ENCODE data around the gene TGFA.

Gene TGFA

GRCh38 chr2:70461414-70461813 is 92.2 kb downstream of the TGFA start:
- no peaks in the 10 kb centered on the region for H3K36me3 ChIP-seq (replicated peaks in 1 of 2; ENCODE audit: control insufficient read depth in 2 of 2, insufficient read depth in 2 of 2, low read length in 2 of 2)
- H2AK5ac ChIP-seq (ENCODE audit: low read depth, low read length) = no peak overlapping the region
- no peak overlapping the region for H3K23ac ChIP-seq (ENCODE audit: low read depth, low read length, poor library complexity)
- no peaks in the 10 kb centered on the region for H3K9me3 ChIP-seq (replicated peaks in 1 of 2; ENCODE audit: control insufficient read depth in 2 of 2, insufficient read depth in 1 of 2, low read depth in 1 of 2, low read length in 2 of 2)
- WGBS, 2 donors (ENCODE audit: extremely low coverage in 2 of 2, insufficient read length in 2 of 2, insufficient replicate concordance in 1 of 2) = no CpG with 5 or more reads among the region's 4 CpGs
- no peak overlapping the region for H3K27ac ChIP-seq (replicated peaks; ENCODE audit: low read length)
- peaks cover 0 to 5% of the 10 kb centered on the region in 2 donors for H3K4me1 ChIP-seq (ENCODE audit: control insufficient read depth in 2 of 2, insufficient read depth in 1 of 2, low read depth in 1 of 2, low read length in 2 of 2)
- peaks cover 0 to 30% (median 0%) of the 10 kb centered on the region in 3 experiments for H3K27me3 ChIP-seq (ENCODE audit: control insufficient read depth in 3 of 3, insufficient read depth in 3 of 3, low read depth in 1 of 3, low read length in 3 of 3)
- H3K18ac ChIP-seq (ENCODE audit: low read length) = no peak overlapping the region
- no peak overlapping the region for H2BK120ac ChIP-seq (ENCODE audit: low read depth, low read length)
- no peak overlapping the region for H2AFZ ChIP-seq (ENCODE audit: low read length)
- H3K4me2 ChIP-seq (ENCODE audit: insufficient read depth, low read length, poor library complexity, severe bottlenecking) = no peak overlapping the region
- no peaks in the 10 kb centered on the region for H3K79me1 ChIP-seq (ENCODE audit: low read depth, low read length)
- H2BK5ac ChIP-seq (ENCODE audit: low read length) = no peak overlapping the region
- no peak overlapping the region for H2BK15ac ChIP-seq (ENCODE audit: low read length)
- DNase-seq (ENCODE audit: low spot score) = no peak
- no peak overlapping the region for H4K8ac ChIP-seq (ENCODE audit: low read depth, low read length)
- no peak overlapping the region for H3K4me3 ChIP-seq (ENCODE audit: low read length in 2 of 2)
- H3K4ac ChIP-seq (ENCODE audit: low read length) = no peak overlapping the region
- no peak overlapping the region for H3K14ac ChIP-seq (ENCODE audit: low read length)
- H4K91ac ChIP-seq (ENCODE audit: low read depth, low read length, poor library complexity) = no peak overlapping the region
- no peak overlapping the region for H3K9ac ChIP-seq (ENCODE audit: low read depth, low read length, poor library complexity)
- H2BK12ac ChIP-seq (ENCODE audit: low read length) = no peak overlapping the region

GRCh38 chr2:70460333-70460732 is 93.3 kb downstream of the TGFA start:
- Histone ChIP-seq H3K18ac (ENCODE audit: low read length) (no peak overlapping the region), H3K23ac (ENCODE audit: low read depth, low read length, poor library complexity) (no peak overlapping the region), H3K79me1 (ENCODE audit: low read depth, low read length) (no peaks in the 10 kb centered on the region), H3K36me3 (replicated peaks in 1 of 2; ENCODE audit: control insufficient read depth in 2 of 2, insufficient read depth in 2 of 2, low read length in 2 of 2) (no peaks in the 10 kb centered on the region), H3K27me3 (ENCODE audit: control insufficient read depth in 3 of 3, insufficient read depth in 3 of 3, low read depth in 1 of 3, low read length in 3 of 3) (peaks cover 0 to 30% (median 0%) of the 10 kb centered on the region in 3 experiments), H3K4me3 (ENCODE audit: low read length in 2 of 2) (no peak overlapping the region), H2BK120ac (ENCODE audit: low read depth, low read length) (no peak overlapping the region), H2AFZ (ENCODE audit: low read length) (no peak overlapping the region), H2BK15ac (ENCODE audit: low read length) (no peak overlapping the region), H3K4me1 (ENCODE audit: control insufficient read depth in 2 of 2, insufficient read depth in 1 of 2, low read depth in 1 of 2, low read length in 2 of 2) (peaks cover 0 to 5% of the 10 kb centered on the region in 2 donors), H3K9me3 (replicated peaks in 1 of 2; ENCODE audit: control insufficient read depth in 2 of 2, insufficient read depth in 1 of 2, low read depth in 1 of 2, low read length in 2 of 2) (no peaks in the 10 kb centered on the region), H2AK5ac (ENCODE audit: low read depth, low read length) (no peak overlapping the region), H3K14ac (ENCODE audit: low read length) (no peak overlapping the region), H3K27ac (replicated peaks; ENCODE audit: low read length) (no peak overlapping the region), H3K4ac (ENCODE audit: low read length) (no peak overlapping the region), H2BK5ac (ENCODE audit: low read length) (no peak overlapping the region), H4K91ac (ENCODE audit: low read depth, low read length, poor library complexity) (no peak overlapping the region), H2BK12ac (ENCODE audit: low read length) (no peak overlapping the region), H3K4me2 (ENCODE audit: insufficient read depth, low read length, poor library complexity, severe bottlenecking) (no peak overlapping the region), H3K9ac (ENCODE audit: low read depth, low read length, poor library complexity) (no peak overlapping the region), H4K8ac (ENCODE audit: low read depth, low read length) (no peak overlapping the region)
- no peak for DNase-seq (ENCODE audit: low spot score)
- WGBS, 2 donors (ENCODE audit: extremely low coverage in 2 of 2, insufficient read length in 2 of 2, insufficient replicate concordance in 1 of 2) = no CpG with 5 or more reads among the region's 3 CpGs

GRCh38 chr2:70458661-70459060 is 95.0 kb downstream of the TGFA start:
- no CpG with 5 or more reads among the region's 5 CpGs for WGBS, 2 donors (ENCODE audit: extremely low coverage in 2 of 2, insufficient read length in 2 of 2, insufficient replicate concordance in 1 of 2)
- H3K4me1 ChIP-seq (ENCODE audit: control insufficient read depth in 2 of 2, insufficient read depth in 1 of 2, low read depth in 1 of 2, low read length in 2 of 2) = peaks cover 0 to 5% of the 10 kb centered on the region in 2 donors
- H2AK5ac ChIP-seq (ENCODE audit: low read depth, low read length) = no peak overlapping the region

GRCh38 chr2:70456585-70457495 is 96.8 kb downstream of the TGFA start:
- Histone ChIP-seq H3K23ac (ENCODE audit: low read depth, low read length, poor library complexity) (no peak overlapping the region), H3K4me3 (ENCODE audit: low read length in 2 of 2) (no peak overlapping the region), H3K9me3 (replicated peaks in 1 of 2; ENCODE audit: control insufficient read depth in 2 of 2, insufficient read depth in 1 of 2, low read depth in 1 of 2, low read length in 2 of 2) (no peaks in the 10 kb centered on the region), H4K8ac (ENCODE audit: low read depth, low read length) (no peak overlapping the region), H2BK12ac (ENCODE audit: low read length) (no peak overlapping the region), H2BK5ac (ENCODE audit: low read length) (no peak overlapping the region), H3K9ac (ENCODE audit: low read depth, low read length, poor library complexity) (no peak overlapping the region), H3K4me1 (ENCODE audit: control insufficient read depth in 2 of 2, insufficient read depth in 1 of 2, low read depth in 1 of 2, low read length in 2 of 2) (peaks cover 0 to 5% of the 10 kb centered on the region in 2 donors), H4K91ac (ENCODE audit: low read depth, low read length, poor library complexity) (no peak overlapping the region), H3K4me2 (ENCODE audit: insufficient read depth, low read length, poor library complexity, severe bottlenecking) (no peak overlapping the region), H3K14ac (ENCODE audit: low read length) (no peak overlapping the region), H3K36me3 (replicated peaks in 1 of 2; ENCODE audit: control insufficient read depth in 2 of 2, insufficient read depth in 2 of 2, low read length in 2 of 2) (no peaks in the 10 kb centered on the region), H2AK5ac (ENCODE audit: low read depth, low read length) (no peak overlapping the region), H3K4ac (ENCODE audit: low read length) (no peak overlapping the region), H2AFZ (ENCODE audit: low read length) (no peak overlapping the region), H3K18ac (ENCODE audit: low read length) (peak overlapping the region; percentile 44), H3K79me1 (ENCODE audit: low read depth, low read length) (no peaks in the 10 kb centered on the region), H3K27me3 (ENCODE audit: control insufficient read depth in 3 of 3, insufficient read depth in 3 of 3, low read depth in 1 of 3, low read length in 3 of 3) (peaks cover 0 to 13% (median 0%) of the 10 kb centered on the region in 3 experiments), H2BK15ac (ENCODE audit: low read length) (no peak overlapping the region), H3K27ac (replicated peaks; ENCODE audit: low read length) (no peak overlapping the region), H2BK120ac (ENCODE audit: low read depth, low read length) (no peak overlapping the region)
- no peak for DNase-seq (ENCODE audit: low spot score)
- no CpG with 5 or more reads among the region's 10 CpGs for WGBS, 2 donors (ENCODE audit: extremely low coverage in 2 of 2, insufficient read length in 2 of 2, insufficient replicate concordance in 1 of 2)

More at GRCh38 chr2:70458661-70459060, 95.0 kb downstream of the TGFA start:
- Histone ChIP-seq H3K14ac (ENCODE audit: low read length) (no peak overlapping the region), H4K8ac (ENCODE audit: low read depth, low read length) (no peak overlapping the region), H4K91ac (ENCODE audit: low read depth, low read length, poor library complexity) (no peak overlapping the region), H3K9ac (ENCODE audit: low read depth, low read length, poor library complexity) (no peak overlapping the region), H3K36me3 (replicated peaks in 1 of 2; ENCODE audit: control insufficient read depth in 2 of 2, insufficient read depth in 2 of 2, low read length in 2 of 2) (no peaks in the 10 kb centered on the region), H2BK5ac (ENCODE audit: low read length) (no peak overlapping the region), H2BK15ac (ENCODE audit: low read length) (no peak overlapping the region), H3K18ac (ENCODE audit: low read length) (no peak overlapping the region), H3K23ac (ENCODE audit: low read depth, low read length, poor library complexity) (no peak overlapping the region), H2BK120ac (ENCODE audit: low read depth, low read length) (no peak overlapping the region), H2BK12ac (ENCODE audit: low read length) (no peak overlapping the region), H3K4me3 (ENCODE audit: low read length in 2 of 2) (peak overlapping the region in 1 of 2 donors; percentile 22), H3K79me1 (ENCODE audit: low read depth, low read length) (no peaks in the 10 kb centered on the region), H3K4me2 (ENCODE audit: insufficient read depth, low read length, poor library complexity, severe bottlenecking) (no peak overlapping the region), H2AFZ (ENCODE audit: low read length) (no peak overlapping the region), H3K27me3 (ENCODE audit: control insufficient read depth in 3 of 3, insufficient read depth in 3 of 3, low read depth in 1 of 3, low read length in 3 of 3) (peaks cover 0 to 26% (median 0%) of the 10 kb centered on the region in 3 experiments), H3K27ac (replicated peaks; ENCODE audit: low read length) (no peak overlapping the region), H3K9me3 (replicated peaks in 1 of 2; ENCODE audit: control insufficient read depth in 2 of 2, insufficient read depth in 1 of 2, low read depth in 1 of 2, low read length in 2 of 2) (no peaks in the 10 kb centered on the region), H3K4ac (ENCODE audit: low read length) (no peak overlapping the region)
- no peak for DNase-seq (ENCODE audit: low spot score)
